CD4-positive, CD25-positive, alpha-beta regulatory T cell (primary cell): ENCODE measurements around the gene PAQR7. TPM values are rescaled to one million over a fixed set of nuclear protein-coding genes. Genes with fewer than 3 reads are reported as not detected.

Source experiments
- ATAC-seq, 2 donors: fragments of 150-1000 bp; cut with Tn5 transposase; one replicate each; pipeline ENCODE4 v1.10.0; 2021; ENCODE audit warnings: low read depth in 2 of 2, moderate number of reproducible peaks in 2 of 2, moderate library complexity in 1 of 2
- DNase-seq, 3 donors: peaks; one replicate each; pipeline versions ENCODE4 v3.0.0 to v3.0.0-alpha.2; 2012 to 2022; ENCODE audit warnings: mixed read lengths in 1 of 3
- H3K27ac ChIP-seq: one replicate; pipeline ENCODE4 v1.7.0; 2013; ENCODE audit warnings: mild to moderate bottlenecking, low read length; ENCODE audit not compliant: insufficient read depth, poor library complexity, severe bottlenecking
- H3K27me3 ChIP-seq: one replicate; pipeline ENCODE4 v1.7.0; 2013; ENCODE audit warnings: low read length; ENCODE audit not compliant: control insufficient read depth, insufficient read depth
- H3K36me3 ChIP-seq: one replicate; pipeline ENCODE4 v1.7.0; 2013; ENCODE audit warnings: mild to moderate bottlenecking, low read length, moderate library complexity; ENCODE audit not compliant: control insufficient read depth, insufficient read depth
- H3K4me1 ChIP-seq: 2 replicates; pipeline ENCODE4 v1.7.0; 2013; ENCODE audit warnings: mild to moderate bottlenecking, low read length; ENCODE audit not compliant: insufficient read depth, control insufficient read depth, poor library complexity, severe bottlenecking
- H3K4me3 ChIP-seq: one replicate; pipeline ENCODE4 v1.7.0; 2013; ENCODE audit warnings: low read depth, mild to moderate bottlenecking, low read length, moderate library complexity
- H3K9me3 ChIP-seq, 2 experiments: 1 replicate in 1 of 2; 2 replicates in 1 of 2; pipeline ENCODE4 v1.7.0; 2013; ENCODE audit warnings: low read length in 2 of 2, mild to moderate bottlenecking in 1 of 2, moderate library complexity in 1 of 2; ENCODE audit not compliant: control insufficient read depth in 2 of 2
- H3K27ac Mint-ChIP-seq, 3 donors: one replicate each; pipeline ENCODE4 v1.8.0; 2020 to 2022; ENCODE audit warnings: mild to moderate bottlenecking in 3 of 3, mixed read lengths in 3 of 3, moderate library complexity in 2 of 3
- H3K27me3 Mint-ChIP-seq: one replicate; pipeline ENCODE4 v1.8.0; 2022; ENCODE audit warnings: mild to moderate bottlenecking, mixed read lengths
- H3K36me3 Mint-ChIP-seq: one replicate; pipeline ENCODE4 v1.8.0; 2020; ENCODE audit warnings: mixed read lengths
- H3K4me1 Mint-ChIP-seq, 4 donors: one replicate each; pipeline ENCODE4 v1.8.0; 2020 to 2022; ENCODE audit warnings: mixed read lengths in 4 of 4, mild to moderate bottlenecking in 1 of 4
- H3K4me3 Mint-ChIP-seq, 4 donors: one replicate each; pipeline ENCODE4 v1.8.0; 2020 to 2022; ENCODE audit warnings: mild to moderate bottlenecking in 4 of 4, mixed read lengths in 4 of 4, moderate library complexity in 3 of 4
- H3K9me3 Mint-ChIP-seq, 7 donors: one replicate each; pipeline ENCODE4 v1.8.0; 2020 to 2022; ENCODE audit warnings: mixed read lengths in 7 of 7, mild to moderate bottlenecking in 3 of 7, moderate library complexity in 2 of 7
- polyA plus RNA-seq, 4 donors: library from polyadenylated mRNA; unstranded; fragments of 300-500 nt; fragmentation: Illumina TruSeq; gene quantifications; one replicate each; pipeline ENCODE4 v1.2.3, GENCODE V29; 2021
- total RNA-seq: library from RNA; stranded (reverse); gene quantifications from one replicate; pipeline ENCODE4 v1.2.3, GENCODE V29; 2022

Gene PAQR7
- total and polyA plus RNA-seq, 5 donors from 2014 or later = 0.24 to 1.6 (median 0.42) TPM; not detected in 2

- H3K27me3 ChIP-seq = no peaks in the 10 kb centered on the region
- peaks cover 14% of the 10 kb centered on the region for H3K4me1 ChIP-seq
- no peak overlapping the region for H3K4me3 ChIP-seq
- Mint-ChIP-seq H3K4me3 (peak overlapping the region in 2 of 4 donors; percentile 67 to 88), H3K27ac (peak overlapping the region in 2 of 3 donors; percentile 42 to 83), H3K27me3 (no peaks in the 10 kb centered on the region), H3K9me3 (peaks cover 0 to 2% (median 0%) of the 10 kb centered on the region in 7 donors), H3K36me3 (peaks cover 7% of the 10 kb centered on the region), H3K4me1 (peaks cover 0 to 26% (median 5%) of the 10 kb centered on the region in 4 donors)
- ATAC-seq = no peak
- no peak overlapping the region for H3K27ac ChIP-seq
- DNase-seq = no peak
- H3K9me3 ChIP-seq = no peaks in the 10 kb centered on the region
- no peaks in the 10 kb centered on the region for H3K36me3 ChIP-seq
Measured at GRCh38 chr1:25815208-25816111, 60.0 kb downstream of the PAQR7 start.

GRCh38 chr1:25814549-25815087, 60.9 kb downstream of the PAQR7 start:
- no peaks in the 10 kb centered on the region for H3K27me3 ChIP-seq
- no peak overlapping the region for H3K27ac ChIP-seq
- H3K4me1 ChIP-seq = peaks cover 14% of the 10 kb centered on the region
- Mint-ChIP-seq H3K4me3 (peak overlapping the region in 2 of 4 donors; percentile 67 to 88), H3K27ac (peak overlapping the region in 1 of 3 donors; percentile 42), H3K9me3 (peaks cover 0 to 2% (median 0%) of the 10 kb centered on the region in 7 donors), H3K27me3 (no peaks in the 10 kb centered on the region), H3K36me3 (peaks cover 7% of the 10 kb centered on the region), H3K4me1 (peaks cover 0 to 25% (median 6%) of the 10 kb centered on the region in 4 donors)
- ATAC-seq = no peak
- no peaks in the 10 kb centered on the region for H3K36me3 ChIP-seq
- H3K4me3 ChIP-seq = no peak overlapping the region
- H3K9me3 ChIP-seq = no peaks in the 10 kb centered on the region
- no peak for DNase-seq

- Mint-ChIP-seq H3K27me3 (no peaks in the 10 kb centered on the region), H3K36me3 (peaks cover 7% of the 10 kb centered on the region), H3K27ac (no peak overlapping the region), H3K9me3 (peaks cover 0 to 2% (median 0%) of the 10 kb centered on the region in 7 donors), H3K4me1 (peaks cover 0 to 19% (median 6%) of the 10 kb centered on the region in 4 donors), H3K4me3 (no peak overlapping the region)
- Histone ChIP-seq H3K36me3 (no peaks in the 10 kb centered on the region), H3K4me3 (no peak overlapping the region), H3K9me3 (no peaks in the 10 kb centered on the region), H3K27me3 (no peaks in the 10 kb centered on the region), H3K27ac (no peak overlapping the region), H3K4me1 (peaks cover 7% of the 10 kb centered on the region)
- ATAC-seq (no peak), DNase-seq (no peak)
Measured at GRCh38 chr1:25813734-25814471, 61.6 kb downstream of the PAQR7 start.

- Mint-ChIP-seq H3K36me3 (peaks cover 7% of the 10 kb centered on the region), H3K27me3 (no peaks in the 10 kb centered on the region), H3K9me3 (peaks cover 0 to 2% (median 0%) of the 10 kb centered on the region in 7 donors), H3K4me3 (peak overlapping the region in 1 of 4 donors; percentile 21), H3K4me1 (peaks cover 0 to 13% (median 5%) of the 10 kb centered on the region in 4 donors), H3K27ac (no peak overlapping the region)
- H3K27ac ChIP-seq = no peak overlapping the region
- H3K36me3 ChIP-seq = no peaks in the 10 kb centered on the region
- H3K9me3 ChIP-seq = no peaks in the 10 kb centered on the region
- DNase-seq = no peak
- no peak overlapping the region for H3K4me3 ChIP-seq
- H3K4me1 ChIP-seq = peaks cover 5% of the 10 kb centered on the region
- no peaks in the 10 kb centered on the region for H3K27me3 ChIP-seq
- ATAC-seq = no peak
Measured at GRCh38 chr1:25813071-25813733, 62.3 kb downstream of the PAQR7 start.

Other genes with a start within 250 kb of the PAQR7 start
- 19.2 TPM for gene SELENON, start 75.5 kb downstream of the PAQR7 start, total RNA-seq
- 1 to 10 TPM; 1.2 to 2.7 (median 2.0) TPM for gene SELENON, start 75.5 kb downstream of the PAQR7 start, polyA plus RNA-seq
- gene MTFR1L, start 55.8 kb downstream of the PAQR7 start, total RNA-seq = 32.9 TPM
- 10 to 100 TPM; 29.7 to 56.1 (median 32.4) TPM for gene MTFR1L, start 55.8 kb downstream of the PAQR7 start, polyA plus RNA-seq
- not detected for gene AUNIP, start 16.3 kb downstream of the PAQR7 start, total RNA-seq
- under 1 TPM in 3 of 4 donors, not detected in 1; 0.15 to 0.26 (median 0.20) TPM for gene AUNIP, start 16.3 kb downstream of the PAQR7 start, polyA plus RNA-seq
- 44.9 TPM for gene STMN1, start 30.7 kb upstream of the PAQR7 start, total RNA-seq
- 100 to 1,000 TPM; 167 to 242 (median 197) TPM for gene STMN1, start 30.7 kb upstream of the PAQR7 start, polyA plus RNA-seq
- 10.7 TPM for gene PAFAH2, start 122.4 kb upstream of the PAQR7 start, total RNA-seq
- 10 to 100 TPM; 12.4 to 26.3 (median 17.7) TPM for gene PAFAH2, start 122.4 kb upstream of the PAQR7 start, polyA plus RNA-seq
- not detected for gene EXTL1, start 146.1 kb upstream of the PAQR7 start, total RNA-seq
- under 1 TPM in 1 of 4 donors, not detected in 3; 0.22 TPM for gene EXTL1, start 146.1 kb upstream of the PAQR7 start, polyA plus RNA-seq
- gene SLC30A2, start 170.4 kb upstream of the PAQR7 start, total RNA-seq = not detected
- gene SLC30A2, start 170.4 kb upstream of the PAQR7 start, polyA plus RNA-seq = under 1 TPM in 1 of 4 donors, not detected in 3; 0.07 TPM
- not detected for gene TRIM63, start 191.9 kb upstream of the PAQR7 start, total RNA-seq
- not detected for gene TRIM63, start 191.9 kb upstream of the PAQR7 start, polyA plus RNA-seq
- gene PDIK1L, start 236.1 kb upstream of the PAQR7 start, total RNA-seq = 11.1 TPM
- 1 to 10 TPM; 5.1 to 9.2 (median 6.5) TPM for gene PDIK1L, start 236.1 kb upstream of the PAQR7 start, polyA plus RNA-seq